Natural killer cell (primary cell): Measurements from ENCODE around the gene COL11A2. TPM values are rescaled to one million over a fixed set of nuclear protein-coding genes. Genes with fewer than 3 reads are reported as not detected.
A peak's percentile ranks its signal among the peaks of the same experiment; 100 is the strongest.

Source experiments
- ATAC-seq, 3 donors: fragments of 150-1000 bp in 2 of 3; fragments of 200-7000 bp in 1 of 3; cut with Tn5 transposase; 1 replicate in 1 of 3; 2 replicates in 2 of 3; pipeline ENCODE4 v1.10.0; 2021; ENCODE audit warnings: mild to moderate bottlenecking in 2 of 3, moderate library complexity in 2 of 3
- DNase-seq, 2 donors: peaks; one replicate each; pipeline versions ENCODE4 v3.0.0 to v3.0.0-alpha.2; 2013 to 2021; ENCODE audit warnings: mixed read lengths in 1 of 2
- H3K27ac ChIP-seq: one replicate; pipeline ENCODE4 v1.5.1; 2013; ENCODE audit warnings: mild to moderate bottlenecking, low read length
- H3K27me3 ChIP-seq: one replicate; pipeline ENCODE4 v1.6.1; 2013; ENCODE audit warnings: low read length; ENCODE audit not compliant: control insufficient read depth, insufficient read depth
- H3K36me3 ChIP-seq: one replicate; pipeline ENCODE4 v1.6.1; 2013; ENCODE audit warnings: low read length; ENCODE audit not compliant: control insufficient read depth, insufficient read depth
- H3K4me1 ChIP-seq: one replicate; pipeline ENCODE4 v1.6.1; 2013; ENCODE audit warnings: low read length; ENCODE audit not compliant: control insufficient read depth, insufficient read depth
- H3K4me3 ChIP-seq: one replicate; pipeline ENCODE4 v1.5.1; 2013; ENCODE audit warnings: low read length
- H3K9me3 ChIP-seq: one replicate; pipeline ENCODE4 v1.6.1; 2013; ENCODE audit warnings: low read length; ENCODE audit not compliant: control insufficient read depth, insufficient read depth
- H3K27ac Mint-ChIP-seq, 2 donors: one replicate each; pipeline ENCODE4 v1.8.0; 2022; ENCODE audit warnings: mild to moderate bottlenecking in 2 of 2, mixed read lengths in 2 of 2, moderate library complexity in 1 of 2
- H3K27me3 Mint-ChIP-seq, 2 donors: one replicate each; pipeline ENCODE4 v1.8.0; 2022; ENCODE audit warnings: low read depth in 2 of 2, mixed read lengths in 2 of 2
- H3K36me3 Mint-ChIP-seq: one replicate; pipeline ENCODE4 v1.8.0; 2022; ENCODE audit warnings: mixed read lengths
- H3K4me1 Mint-ChIP-seq, 2 donors: one replicate each; pipeline ENCODE4 v1.8.0; 2022; ENCODE audit warnings: mixed read lengths in 2 of 2
- H3K4me3 Mint-ChIP-seq: one replicate; pipeline ENCODE4 v1.8.0; 2022; ENCODE audit warnings: mild to moderate bottlenecking, moderate library complexity, mixed read lengths
- H3K9me3 Mint-ChIP-seq, 2 donors: one replicate each; pipeline ENCODE4 v1.8.0; 2022; ENCODE audit warnings: mixed read lengths in 2 of 2
- CTCF ChIP-seq: fragments of 200-600 bp; IDR thresholded peaks from one replicate; pipeline ENCODE4 v1.8.0; 2022; ENCODE audit warnings: antibody characterized with exemption
- WGBS: methylation state at CpG from one replicate; pipeline ENCODE4 v1.1.7; 2013; ENCODE audit warnings: missing lambda C conversion rate; ENCODE audit not compliant: insufficient coverage; 5-methylcytosine and 5-hydroxymethylcytosine counted together
- intact Hi-C: fragments of 100-400 bp; cut with micrococcal nuclease; formaldehyde crosslinking; loops from one replicate; pipeline ENCODE4 v1.14.2; 2022
- total RNA-seq, 4 donors: library from RNA; stranded (reverse); fragments of 120-200 nt in 1 of 4; gene quantifications; one replicate each; pipeline versions ENCODE4 v1.2.3 to v1.2.4, GENCODE V29; 2013 to 2022

The COL11A2 gene
- total RNA-seq, 3 donors from 2014 or later (not counting 1 experiment from before 2014, with no cell fraction given), result 0.93 to 2.0 (median 0.94) TPM

GRCh38 chr6:33123732-33124524 is 68.3 kb downstream of the COL11A2 start:
- Mint-ChIP-seq H3K9me3 (peaks cover 2 to 4% of the 10 kb centered on the region in 2 donors), H3K27ac (no peak overlapping the region)
- peak in 1 of 2 donors; percentile 53 for DNase-seq

GRCh38 chr6:33123181-33123580 is 69.1 kb downstream of the COL11A2 start:
- Mint-ChIP-seq H3K27me3 (peaks cover 18 to 21% of the 10 kb centered on the region in 2 donors), H3K9me3 (peaks cover 2 to 4% of the 10 kb centered on the region in 2 donors), H3K4me3 (no peak overlapping the region), H3K27ac (no peak overlapping the region), H3K4me1 (no peaks in the 10 kb centered on the region), H3K36me3 (peaks cover 9% of the 10 kb centered on the region)
- TF ChIP-seq CTCF, result no peak
- ATAC-seq (no peak), DNase-seq (no peak)
- no peak overlapping the region for H3K4me3 ChIP-seq
- no peak overlapping the region for H3K27ac ChIP-seq
- H3K9me3 ChIP-seq, result peaks cover 11% of the 10 kb centered on the region
- no peaks in the 10 kb centered on the region for H3K36me3 ChIP-seq
- H3K4me1 ChIP-seq, result no peaks in the 10 kb centered on the region
- peaks cover 1% of the 10 kb centered on the region for H3K27me3 ChIP-seq
- intact Hi-C loops, result loop anchor here (2.0 kb wide), 1 partner anchor 26 kb away; no protein-coding TSS in a partner anchor
- WGBS, result 91% methylated on average over 6 of the region's 6 CpGs

More at GRCh38 chr6:33123732-33124524, 68.3 kb downstream of the COL11A2 start:
- peaks cover 11% of the 10 kb centered on the region for H3K9me3 ChIP-seq
- WGBS, result 93% methylated on average over 20 of the region's 20 CpGs
- TF ChIP-seq CTCF, result peak; percentile 38
- no peaks in the 10 kb centered on the region for H3K4me1 Mint-ChIP-seq
- peak in 2 of 3 donors; percentile 55 to 63 for ATAC-seq
- H3K36me3 Mint-ChIP-seq, result peaks cover 9% of the 10 kb centered on the region
- H3K4me3 ChIP-seq, result no peak overlapping the region
- H3K27me3 Mint-ChIP-seq, result peaks cover 18 to 21% of the 10 kb centered on the region in 2 donors
- H3K27ac ChIP-seq, result no peak overlapping the region
- intact Hi-C loops, result loop anchor here (2.0 kb wide), 1 partner anchor 25 kb away; no protein-coding TSS in a partner anchor
- H3K27me3 ChIP-seq, result no peaks in the 10 kb centered on the region
- no peaks in the 10 kb centered on the region for H3K4me1 ChIP-seq
- H3K36me3 ChIP-seq, result no peaks in the 10 kb centered on the region
- no peak overlapping the region for H3K4me3 Mint-ChIP-seq

- Histone ChIP-seq H3K4me3 (no peak overlapping the region), H3K9me3 (peaks cover 11% of the 10 kb centered on the region), H3K27ac (no peak overlapping the region), H3K27me3 (peaks cover 18% of the 10 kb centered on the region), H3K36me3 (no peaks in the 10 kb centered on the region), H3K4me1 (peaks cover 20% of the 10 kb centered on the region)
- peaks cover 0 to 7% of the 10 kb centered on the region in 2 donors for H3K4me1 Mint-ChIP-seq
- 83% methylated on average over 3 of the region's 3 CpGs for WGBS
- DNase-seq, result no peak
- no peak overlapping the region for H3K27ac Mint-ChIP-seq
- peaks cover 38 to 39% of the 10 kb centered on the region in 2 donors for H3K27me3 Mint-ChIP-seq
- TF ChIP-seq CTCF, result no peak
- peaks cover 9% of the 10 kb centered on the region for H3K36me3 Mint-ChIP-seq
- no peak for ATAC-seq
- peaks cover 2 to 4% of the 10 kb centered on the region in 2 donors for H3K9me3 Mint-ChIP-seq
- intact Hi-C loops, result no loop called here
- H3K4me3 Mint-ChIP-seq, result no peak overlapping the region
Observed at GRCh38 chr6:33120001-33120400, 72.3 kb downstream of the COL11A2 start.
